Measurements from ENCODE around the gene NOP53. TPM values are rescaled to one million over a fixed set of nuclear protein-coding genes. Genes with fewer than 3 reads are reported as not detected.
A peak's percentile ranks its signal among the peaks of the same experiment; 100 is the strongest.

The NOP53 gene
- total and polyA plus RNA-seq, 2 of the 13 experiments (the other 11 are each of a cell fraction or from before 2014, with no cell fraction given) = 53.9 to 141 TPM

- POLR2A ChIA-PET = interaction anchor here (0.9 kb wide), 1 partner anchor 24 kb away, joined by 4 read pairs; no protein-coding TSS in a partner anchor
- TF ChIP-seq SP140L (CRISPR knock-in tag; IDR thresholded peaks at IDR 0.05; ENCODE audit: borderline replicate concordance) = no peak
- 0 out of 2 replicates have a peak, but pooled peaks have one; percentile 18 for TF ChIP-seq GATAD2A (CRISPR knock-in tag; IDR thresholded peaks at IDR 0.05)
- TF ChIP-seq RAD51 (IDR thresholded peaks at IDR 0.05; ENCODE audit: borderline replicate concordance) = peak; percentile 45; the same call in 1 of the 2 replicates
- no peak for TF ChIP-seq NFAT5 (CRISPR knock-in tag; IDR thresholded peaks at IDR 0.05)
- TF ChIP-seq SAFB2 (CRISPR knock-in tag; IDR thresholded peaks at IDR 0.05; ENCODE audit: borderline replicate concordance, low read depth) = 0 out of 2 replicates have a peak, but pooled peaks have one; percentile 45
- TF ChIP-seq ZNF350 (CRISPR knock-in tag; IDR thresholded peaks at IDR 0.05; ENCODE audit: borderline replicate concordance, low read depth) = peak; percentile 44; the same call in 1 of the 2 replicates
- TF ChIP-seq ZNF776 (CRISPR knock-in tag; IDR thresholded peaks at IDR 0.05) = no peak
- peak; percentile 16; the same call in 1 of the 2 replicates for TF ChIP-seq YEATS4 (CRISPR knock-in tag; IDR thresholded peaks at IDR 0.05; ENCODE audit: borderline replicate concordance)
- TF ChIP-seq ZBTB26 (CRISPR knock-in tag; IDR thresholded peaks at IDR 0.05; ENCODE audit: borderline replicate concordance) = no peak
- 0 out of 2 replicates have a peak, but pooled peaks have one; percentile 49 for TF ChIP-seq ZNF512 (CRISPR knock-in tag; IDR thresholded peaks at IDR 0.05)
- TF ChIP-seq MYC (CRISPR knock-in tag; IDR thresholded peaks at IDR 0.05; ENCODE audit: borderline replicate concordance) = peak; percentile 85; the same call in 1 of the 2 replicates
- TF ChIP-seq SOX6 (IDR thresholded peaks at IDR 0.05) = no peak
- 0 out of 2 replicates have a peak, but pooled peaks have one; percentile 36 for TF ChIP-seq SOX6 (CRISPR knock-in tag; IDR thresholded peaks at IDR 0.05)
Observed at GRCh38 chr19:47719047-47719859, 26.1 kb upstream of the NOP53 start.

More at GRCh38 chr19:47719047-47719859, 26.1 kb upstream of the NOP53 start:
- no TSS peak for BruUV-seq (replicated peaks)
- WGBS (ENCODE audit: low lambda C conversion rate) = 2% methylated on average over 23 of the region's 26 CpGs
- in situ Hi-C loops (cut with HindIII; ENCODE audit: extremely low pct_ligation_motif_present, low pct_unique_long_range_greater_than_20kb) = no loop called here
- peak overlapping the region; percentile 20 to 68 (median 51); a peak in 5 of 6 replicates for H3K4me3 ChIP-seq (replicated peaks in 1 of 3; ENCODE audit: insufficient read depth in 1 of 3, low read depth in 2 of 3, low read length in 3 of 3)
- CTCF ChIA-PET (ENCODE audit: low intra/inter-chr PET ratio, low total read pairs) = no interaction called here
- H4K20me1 ChIP-seq (ENCODE audit: insufficient read depth, low read length) = no peaks in the 10 kb centered on the region
- DNase-seq (ENCODE audit: low spot score) (peak; percentile 44), FAIRE-seq (no peak), ATAC-seq (peak; percentile 65)
- H3K4me2 ChIP-seq (ENCODE audit: low read depth, low read length) = peak overlapping the region; percentile 71
- no peaks in the 10 kb centered on the region for H3K79me2 ChIP-seq (ENCODE audit: insufficient read depth, low read length)
- peaks cover 51% of the 10 kb centered on the region for H3K4me1 ChIP-seq (ENCODE audit: insufficient read depth, low read length)
- no peaks in the 10 kb centered on the region for H3K36me3 ChIP-seq (replicated peaks in 1 of 2; ENCODE audit: control insufficient read depth in 1 of 2, insufficient read depth in 2 of 2, low read length in 2 of 2)
- H3K27ac ChIP-seq (ENCODE audit: extremely low read length, insufficient read depth, low read length) = no peak overlapping the region
- intact Hi-C loops (cut with micrococcal nuclease; ENCODE audit: unreplicated experiment) = no loop called here
- peaks cover 3% of the 10 kb centered on the region; the same call in 1 of the 2 replicates for H3K9me3 ChIP-seq (ENCODE audit: low read length)
- H3K9ac ChIP-seq (ENCODE audit: insufficient read depth, low read depth, low read length) = peak overlapping the region; percentile 50; the same call in 1 of the 2 replicates
- peaks cover 0 to 9% of the 10 kb centered on the region in 2 experiments; a peak in 3 of 5 replicates for H3K27me3 ChIP-seq (ENCODE audit: control insufficient read depth in 1 of 2, insufficient read depth in 2 of 2, low read length in 2 of 2)
- H2AFZ ChIP-seq (ENCODE audit: low read length) = no peak overlapping the region
